Caco-2 (cell line): Measurements from ENCODE around the gene CAPZB. TPM values are rescaled to one million over a fixed set of nuclear protein-coding genes. Genes with fewer than 3 reads are reported as not detected.

Experiments
- BruUV-seq: library from RNA; stranded (reverse); fragments of 400-500 nt; replicated peaks from 2 replicates; lab custom pipeline; 2021; lab: Mats Ljungman, UMichigan
- CTCF ChIA-PET: fragments of 300-600 bp; sonication (Branson Sonifier 250); formaldehyde crosslinking; loops from one replicate; lab custom pipeline; 2022; ENCODE audit warnings: antibody characterized with exemption; lab: Charles Lee
- POLR2A ChIA-PET: fragments of 300-600 bp; sonication (Branson Sonifier 250); formaldehyde crosslinking; loops from one replicate; lab custom pipeline; 2022; ENCODE audit warnings: antibody characterized with exemption; lab: Charles Lee
- DNase-seq, 2 experiments: peaks; one replicate each; pipeline versions ENCODE4 v3.0.0 to v3.0.0-alpha.2; 2020 to 2022
- H3K27me3 ChIP-seq: replicated peaks from 2 replicates; pipeline ENCODE4 v1.6.0; 2011; ENCODE audit warnings: low read length; ENCODE audit not compliant: control insufficient read depth, insufficient read depth
- H3K36me3 ChIP-seq: 2 replicates; pipeline ENCODE4 v1.5.1; 2011; ENCODE audit warnings: low read length; ENCODE audit not compliant: control insufficient read depth, insufficient read depth
- H3K4me1 ChIP-seq: fragments of 250-450 bp; sonication (Bioruptor Pico); 2 replicates; pipeline ENCODE4 v1.5.1; 2020; ENCODE audit warnings: mild to moderate bottlenecking
- H3K4me3 ChIP-seq: 2 replicates; pipeline ENCODE4 v1.5.1; 2011; ENCODE audit warnings: low read depth, mild to moderate bottlenecking, control low read depth, low read length
- H3K9me3 ChIP-seq: fragments of 250-450 bp; sonication (Bioruptor Pico); 2 replicates; pipeline ENCODE4 v1.5.1; 2020; ENCODE audit warnings: mild to moderate bottlenecking, moderate library complexity
- H3K27ac Mint-ChIP-seq: one replicate; pipeline ENCODE4 v1.8.0; 2022; ENCODE audit warnings: mixed read lengths; ENCODE audit not compliant: unreplicated experiment
- H3K27me3 Mint-ChIP-seq: one replicate; pipeline ENCODE4 v1.8.0; 2022; ENCODE audit warnings: mixed read lengths; ENCODE audit not compliant: insufficient read depth, unreplicated experiment
- H3K36me3 Mint-ChIP-seq: one replicate; pipeline ENCODE4 v1.8.0; 2022; ENCODE audit warnings: mild to moderate bottlenecking, mixed read lengths; ENCODE audit not compliant: insufficient read depth, unreplicated experiment
- H3K4me1 Mint-ChIP-seq: one replicate; pipeline ENCODE4 v1.8.0; 2022; ENCODE audit warnings: low read depth, mixed read lengths; ENCODE audit not compliant: unreplicated experiment
- H3K4me3 Mint-ChIP-seq: one replicate; pipeline ENCODE4 v1.8.0; 2022; ENCODE audit warnings: mild to moderate bottlenecking, moderate library complexity, mixed read lengths; ENCODE audit not compliant: unreplicated experiment
- H3K9me3 Mint-ChIP-seq: one replicate; pipeline ENCODE4 v1.8.0; 2022; ENCODE audit warnings: mixed read lengths; ENCODE audit not compliant: unreplicated experiment
- intact Hi-C: fragments of 100-400 bp; cut with micrococcal nuclease; formaldehyde crosslinking; loops from one replicate; pipeline ENCODE4 v1.10.0; 2022; ENCODE audit not compliant: unreplicated experiment
- total RNA-seq: library from RNA; stranded (reverse); gene quantifications from 2 replicates; pipeline ENCODE4 v1.2.3, GENCODE V29; 2022
- TF ChIP-seq, protein P1 (sequence below), 2 experiments: fragments of 200-600 bp in 1 of 2; IDR thresholded peaks; 1 replicate in 1 of 2; 2 replicates in 1 of 2; pipeline versions ENCODE4 v1.5.1 to v1.8.0; 2011 to 2022; ENCODE audit warnings: antibody characterized with exemption in 1 of 2, control low read depth in 1 of 2, inconsistent platforms in 1 of 2, low read depth in 1 of 2, low read length in 1 of 2, mild to moderate bottlenecking in 1 of 2, moderate library complexity in 1 of 2; ENCODE audit not compliant: insufficient read depth in 1 of 2, severe bottlenecking in 1 of 2, unreplicated experiment in 1 of 2

Gene CAPZB
- total RNA-seq, 1 experiment from 2014 or later, result 205 TPM

GRCh38 chr1:19348441-19349198 is 136.7 kb downstream of the CAPZB start:
- Mint-ChIP-seq H3K27ac (no peak overlapping the region), H3K36me3 (peaks cover 43% of the 10 kb centered on the region), H3K9me3 (no peaks in the 10 kb centered on the region), H3K27me3 (no peaks in the 10 kb centered on the region), H3K4me1 (no peaks in the 10 kb centered on the region), H3K4me3 (no peak overlapping the region)
- ChIA-PET POLR2A (no interaction called here), CTCF (no interaction called here)
- Histone ChIP-seq H3K27me3 (no peaks in the 10 kb centered on the region), H3K36me3 (peaks cover 1% of the 10 kb centered on the region; the same call in 1 of the 2 replicates), H3K4me1 (no peaks in the 10 kb centered on the region), H3K4me3 (no peak overlapping the region), H3K9me3 (no peaks in the 10 kb centered on the region)
- TF ChIP-seq, protein P1, sequence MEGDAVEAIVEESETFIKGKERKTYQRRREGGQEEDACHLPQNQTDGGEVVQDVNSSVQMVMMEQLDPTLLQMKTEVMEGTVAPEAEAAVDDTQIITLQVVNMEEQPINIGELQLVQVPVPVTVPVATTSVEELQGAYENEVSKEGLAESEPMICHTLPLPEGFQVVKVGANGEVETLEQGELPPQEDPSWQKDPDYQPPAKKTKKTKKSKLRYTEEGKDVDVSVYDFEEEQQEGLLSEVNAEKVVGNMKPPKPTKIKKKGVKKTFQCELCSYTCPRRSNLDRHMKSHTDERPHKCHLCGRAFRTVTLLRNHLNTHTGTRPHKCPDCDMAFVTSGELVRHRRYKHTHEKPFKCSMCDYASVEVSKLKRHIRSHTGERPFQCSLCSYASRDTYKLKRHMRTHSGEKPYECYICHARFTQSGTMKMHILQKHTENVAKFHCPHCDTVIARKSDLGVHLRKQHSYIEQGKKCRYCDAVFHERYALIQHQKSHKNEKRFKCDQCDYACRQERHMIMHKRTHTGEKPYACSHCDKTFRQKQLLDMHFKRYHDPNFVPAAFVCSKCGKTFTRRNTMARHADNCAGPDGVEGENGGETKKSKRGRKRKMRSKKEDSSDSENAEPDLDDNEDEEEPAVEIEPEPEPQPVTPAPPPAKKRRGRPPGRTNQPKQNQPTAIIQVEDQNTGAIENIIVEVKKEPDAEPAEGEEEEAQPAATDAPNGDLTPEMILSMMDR (IDR thresholded peaks at IDR 0.05; ENCODE audit: insufficient read depth in 1 of 2, low read depth in 1 of 2, low read length in 1 of 2, severe bottlenecking in 1 of 2, unreplicated experiment in 1 of 2), result no peak
- DNase-seq, result no peak
- no TSS peak for BruUV-seq
- intact Hi-C loops, result no loop called here

DNA sequence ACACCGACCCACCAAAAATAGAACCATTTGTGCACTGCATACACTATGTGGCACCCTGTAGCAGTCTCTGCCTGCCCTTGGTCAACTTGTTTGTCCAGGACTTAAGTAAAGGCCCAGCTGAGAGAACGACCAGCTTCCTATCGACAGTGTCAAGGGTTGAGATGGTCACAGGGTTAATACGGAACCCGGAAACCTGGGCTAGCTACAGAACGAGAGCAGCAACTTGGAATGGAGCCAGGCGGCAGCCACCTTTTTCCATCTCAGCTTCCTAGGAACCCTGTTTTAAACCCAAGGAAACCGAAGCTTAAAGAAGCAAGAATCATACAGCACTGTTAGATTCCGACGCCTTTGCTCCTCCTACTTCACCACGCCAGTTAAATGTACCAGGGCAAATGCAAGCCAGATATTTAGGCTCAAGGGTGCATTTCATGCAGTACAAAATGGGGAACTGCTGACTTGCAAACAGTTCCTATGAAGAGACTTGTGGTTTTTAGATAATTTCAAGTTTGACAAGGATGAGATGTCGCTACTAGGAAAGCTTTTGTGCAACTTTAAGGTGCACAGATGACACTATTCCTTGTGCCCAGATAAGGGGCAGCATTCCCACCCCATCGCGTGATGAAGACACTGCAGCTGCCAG is 137.7 kb downstream of the CAPZB start:
- DNase-seq, result no peak
- Mint-ChIP-seq H3K27ac (no peak overlapping the region), H3K9me3 (no peaks in the 10 kb centered on the region), H3K36me3 (peaks cover 39% of the 10 kb centered on the region), H3K27me3 (no peaks in the 10 kb centered on the region), H3K4me3 (no peak overlapping the region), H3K4me1 (no peaks in the 10 kb centered on the region)
- intact Hi-C loops, result no loop called here
- H3K4me1 ChIP-seq, result no peaks in the 10 kb centered on the region
- H3K36me3 ChIP-seq, result peaks cover 1% of the 10 kb centered on the region; the same call in 1 of the 2 replicates
- H3K4me3 ChIP-seq, result no peak overlapping the region
- no TSS peak for BruUV-seq
- no peaks in the 10 kb centered on the region for H3K9me3 ChIP-seq
- ChIA-PET POLR2A (no interaction called here), CTCF (no interaction called here)
- TF ChIP-seq, protein P1 (IDR thresholded peaks at IDR 0.05; ENCODE audit: insufficient read depth in 1 of 2, low read depth in 1 of 2, low read length in 1 of 2, severe bottlenecking in 1 of 2, unreplicated experiment in 1 of 2), result no peak
- H3K27me3 ChIP-seq, result no peaks in the 10 kb centered on the region

GRCh38 chr1:19346026-19346425 is 139.3 kb downstream of the CAPZB start:
- Mint-ChIP-seq H3K36me3 (peaks cover 41% of the 10 kb centered on the region), H3K4me1 (no peaks in the 10 kb centered on the region), H3K4me3 (no peak overlapping the region), H3K27me3 (no peaks in the 10 kb centered on the region), H3K27ac (no peak overlapping the region), H3K9me3 (no peaks in the 10 kb centered on the region)
- TF ChIP-seq, protein P1 (IDR thresholded peaks at IDR 0.05; ENCODE audit: insufficient read depth in 1 of 2, low read depth in 1 of 2, low read length in 1 of 2, severe bottlenecking in 1 of 2, unreplicated experiment in 1 of 2), result no peak
- Histone ChIP-seq H3K36me3 (peaks cover 3% of the 10 kb centered on the region; the same call in 1 of the 2 replicates), H3K4me3 (no peak overlapping the region), H3K9me3 (no peaks in the 10 kb centered on the region), H3K4me1 (no peaks in the 10 kb centered on the region), H3K27me3 (no peaks in the 10 kb centered on the region)
- no peak for DNase-seq
- CTCF ChIA-PET, result interaction anchor here (0.6 kb wide), 1 partner anchor 41 kb away, joined by 4 read pairs; no protein-coding TSS in a partner anchor
- no TSS peak for BruUV-seq
- POLR2A ChIA-PET, result no interaction called here
- intact Hi-C loops, result no loop called here
